WTC11 (cell line): ENCODE results near the gene GPAT3. TPM values are rescaled to one million over a fixed set of nuclear protein-coding genes. Genes with fewer than 3 reads are reported as not detected.

Experiments
- ATAC-seq: fragments of 200-7000 bp; cut with Tn5 transposase; 2 replicates; pipeline ENCODE4 v1.10.0; 2021; ENCODE audit warnings: mild to moderate bottlenecking, moderate library complexity
- CTCF ChIA-PET: fragments of 300-600 bp; sonication (Branson Sonifier 250); formaldehyde crosslinking; loops from one replicate; lab custom pipeline; 2021; ENCODE audit warnings: antibody characterized with exemption; lab: Charles Lee
- POLR2A ChIA-PET: fragments of 350-600 bp; sonication (Branson Sonifier 250); formaldehyde crosslinking; loops from one replicate; lab custom pipeline; 2021; ENCODE audit warnings: antibody characterized with exemption; lab: Charles Lee
- DNase-seq: peaks from one replicate; pipeline ENCODE4 v3.0.0; 2021; ENCODE audit warnings: low spot score
- H3K27ac Mint-ChIP-seq: 2 replicates; pipeline ENCODE4 v1.8.0; 2021; ENCODE audit warnings: mixed read lengths
- H3K27me3 Mint-ChIP-seq: 2 replicates; pipeline ENCODE4 v1.8.0; 2021; ENCODE audit warnings: low read depth, mild to moderate bottlenecking, moderate library complexity, mixed read lengths
- H3K36me3 Mint-ChIP-seq: 2 replicates; pipeline ENCODE4 v1.8.0; 2021; ENCODE audit warnings: mixed read lengths
- H3K4me1 Mint-ChIP-seq: 2 replicates; pipeline ENCODE4 v1.8.0; 2022; ENCODE audit warnings: mixed read lengths
- H3K4me3 Mint-ChIP-seq: 2 replicates; pipeline ENCODE4 v1.8.0; 2021; ENCODE audit warnings: mild to moderate bottlenecking, moderate library complexity, mixed read lengths
- H3K9me3 Mint-ChIP-seq: 2 replicates; pipeline ENCODE4 v1.8.0; 2021; ENCODE audit warnings: mixed read lengths
- CREB1 ChIP-seq: sonication (generic); formaldehyde crosslinking; IDR thresholded peaks from 2 replicates; pipeline ENCODE4 v1.8.0; 2023; ENCODE audit warnings: mild to moderate bottlenecking, missing genetic modification reagents
- CREM ChIP-seq: sonication (generic); formaldehyde crosslinking; IDR thresholded peaks from 2 replicates; pipeline ENCODE4 v1.8.1; 2022; ENCODE audit warnings: mild to moderate bottlenecking, missing genetic modification reagents, moderate library complexity
- ESRRA ChIP-seq: sonication (generic); formaldehyde crosslinking; IDR thresholded peaks from 2 replicates; pipeline ENCODE4 v1.8.1; 2022; ENCODE audit warnings: mild to moderate bottlenecking, missing genetic modification reagents, borderline replicate concordance
- FOXJ3 ChIP-seq: sonication (generic); formaldehyde crosslinking; IDR thresholded peaks from 2 replicates; pipeline ENCODE4 v1.9.0; 2021; ENCODE audit warnings: missing genetic modification reagents, mild to moderate bottlenecking, borderline replicate concordance
- GABPB1 ChIP-seq: sonication (generic); formaldehyde crosslinking; IDR thresholded peaks from 2 replicates; pipeline ENCODE4 v1.8.1; 2023; ENCODE audit warnings: mild to moderate bottlenecking, missing genetic modification reagents
- JUN ChIP-seq: sonication (generic); formaldehyde crosslinking; IDR thresholded peaks from 2 replicates; pipeline ENCODE4 v1.8.0; 2023; ENCODE audit warnings: mild to moderate bottlenecking, missing genetic modification reagents
- MXD4 ChIP-seq: fragments of 250-450 bp; sonication (Bioruptor Pico); IDR thresholded peaks from 2 replicates; pipeline ENCODE4 v1.8.0; 2021; ENCODE audit warnings: mild to moderate bottlenecking, moderate library complexity, borderline replicate concordance
- NFE2L1 ChIP-seq: sonication (generic); formaldehyde crosslinking; IDR thresholded peaks from 2 replicates; pipeline ENCODE4 v1.8.1; 2023; ENCODE audit warnings: missing genetic modification reagents
- NR1H2 ChIP-seq: sonication (generic); formaldehyde crosslinking; IDR thresholded peaks from 2 replicates; pipeline ENCODE4 v1.9.0; 2021; ENCODE audit warnings: mild to moderate bottlenecking, moderate library complexity, missing genetic modification reagents
- PRRX2 ChIP-seq: fragments of 250-450 bp; sonication (Bioruptor Pico); IDR thresholded peaks from 2 replicates; pipeline ENCODE4 v1.8.0; 2021; ENCODE audit warnings: mild to moderate bottlenecking
- SOX15 ChIP-seq: fragments of 250-450 bp; sonication (Bioruptor Pico); IDR thresholded peaks from 2 replicates; pipeline ENCODE4 v1.9.0; 2021; ENCODE audit warnings: mild to moderate bottlenecking
- SP1 ChIP-seq: sonication (generic); formaldehyde crosslinking; conservative IDR thresholded peaks from 2 replicates; pipeline ENCODE4 v1.8.1; 2022; ENCODE audit warnings: missing genetic modification reagents
- TCF7 ChIP-seq: sonication (generic); formaldehyde crosslinking; IDR thresholded peaks from 2 replicates; pipeline ENCODE4 v1.8.0; 2022; ENCODE audit warnings: mild to moderate bottlenecking, low read depth, missing genetic modification reagents, moderate library complexity
- TEAD4 ChIP-seq: sonication (generic); formaldehyde crosslinking; IDR thresholded peaks from 2 replicates; pipeline ENCODE4 v1.8.0; 2022; ENCODE audit warnings: mild to moderate bottlenecking, missing genetic modification reagents
- ZNF219 ChIP-seq: sonication (generic); formaldehyde crosslinking; IDR thresholded peaks from 2 replicates; pipeline ENCODE4 v1.8.0; 2023; ENCODE audit warnings: missing genetic modification reagents, mild to moderate bottlenecking, borderline replicate concordance
- ZNF232 ChIP-seq: sonication (generic); formaldehyde crosslinking; IDR thresholded peaks from 2 replicates; pipeline ENCODE4 v1.8.0; 2022; ENCODE audit warnings: mild to moderate bottlenecking, missing genetic modification reagents
- total RNA-seq: library from RNA; stranded (reverse); gene quantifications from 3 replicates; pipeline ENCODE4 v1.2.3, GENCODE V29; 2021
- TF ChIP-seq, protein P1 (sequence below): sonication (generic); formaldehyde crosslinking; IDR thresholded peaks from 2 replicates; pipeline ENCODE4 v1.8.0; 2022; ENCODE audit warnings: mild to moderate bottlenecking, missing genetic modification reagents
- TF ChIP-seq, protein P2 (sequence below): sonication (generic); formaldehyde crosslinking; IDR thresholded peaks from 2 replicates; pipeline ENCODE4 v1.8.0; 2022; ENCODE audit warnings: mild to moderate bottlenecking, missing genetic modification reagents
- TF ChIP-seq, protein P3 (sequence below): sonication (generic); formaldehyde crosslinking; IDR thresholded peaks from 2 replicates; pipeline ENCODE4 v1.8.0; 2023; ENCODE audit warnings: mild to moderate bottlenecking, missing genetic modification reagents
- TF ChIP-seq, protein P4 (sequence below): sonication (generic); formaldehyde crosslinking; IDR thresholded peaks from 2 replicates; pipeline ENCODE4 v1.8.1; 2023; ENCODE audit warnings: mild to moderate bottlenecking, missing genetic modification reagents
- TF ChIP-seq, protein P5 (sequence below): fragments of 250-450 bp; sonication (Bioruptor Pico); IDR thresholded peaks from 2 replicates; pipeline ENCODE4 v1.9.0; 2021; ENCODE audit warnings: mild to moderate bottlenecking

The GPAT3 gene
- total RNA-seq, 1 experiment from 2014 or later = 1.3 TPM

DNA sequence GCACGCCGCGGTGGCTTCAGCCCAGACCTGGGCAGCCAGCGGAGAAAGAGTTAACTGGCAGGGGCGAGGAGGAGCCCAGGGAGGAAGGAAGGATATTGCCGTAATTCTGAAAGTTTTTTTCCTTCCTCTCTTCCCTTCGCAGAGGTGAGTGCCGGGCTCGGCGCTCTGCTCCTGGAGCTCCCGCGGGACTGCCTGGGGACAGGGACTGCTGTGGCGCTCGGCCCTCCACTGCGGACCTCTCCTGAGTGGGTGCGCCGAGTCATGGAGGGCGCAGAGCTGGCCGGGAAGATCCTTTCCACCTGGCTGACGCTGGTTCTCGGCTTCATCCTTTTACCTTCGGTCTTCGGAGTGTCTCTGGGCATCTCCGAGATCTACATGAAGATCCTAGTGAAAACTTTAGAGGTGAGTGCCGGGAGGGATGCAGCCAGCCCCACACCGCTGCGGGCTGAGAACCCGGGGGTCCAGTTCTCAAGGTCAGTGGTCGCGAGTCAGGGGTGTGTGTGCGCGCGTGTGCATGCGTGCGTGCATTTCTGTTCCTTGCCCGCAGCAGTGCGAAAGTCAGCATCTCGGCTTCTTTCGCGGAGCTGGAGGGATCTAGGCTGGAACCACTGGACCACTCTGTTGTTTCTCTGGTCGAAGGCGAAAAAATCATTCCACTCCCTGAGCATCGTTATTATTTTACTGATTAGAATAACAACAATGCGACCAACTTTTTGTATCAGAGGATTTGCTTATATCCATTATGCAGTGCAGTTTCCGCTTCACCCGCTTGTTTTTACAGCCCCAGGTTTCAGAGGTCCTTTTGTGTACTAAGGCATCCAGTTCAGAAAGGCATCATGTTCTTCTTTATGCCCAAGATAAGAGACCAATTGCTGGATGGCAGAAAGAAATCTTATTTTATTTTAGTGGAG lies 709 bp downstream of the GPAT3 start (continued):
- no peak for TF ChIP-seq ZNF232
- TF ChIP-seq ZNF219 (CRISPR knock-in tag) = no peak
- no peak for TF ChIP-seq NR1H2
- TF ChIP-seq ESRRA (CRISPR knock-in tag) = no peak
- TF ChIP-seq, protein P1, sequence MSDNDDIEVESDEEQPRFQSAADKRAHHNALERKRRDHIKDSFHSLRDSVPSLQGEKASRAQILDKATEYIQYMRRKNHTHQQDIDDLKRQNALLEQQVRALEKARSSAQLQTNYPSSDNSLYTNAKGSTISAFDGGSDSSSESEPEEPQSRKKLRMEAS = 0 out of 2 replicates have a peak, but pooled peaks have one; percentile 18
- TF ChIP-seq MXD4 (CRISPR knock-in tag) = no peak
- TF ChIP-seq, protein P2, sequence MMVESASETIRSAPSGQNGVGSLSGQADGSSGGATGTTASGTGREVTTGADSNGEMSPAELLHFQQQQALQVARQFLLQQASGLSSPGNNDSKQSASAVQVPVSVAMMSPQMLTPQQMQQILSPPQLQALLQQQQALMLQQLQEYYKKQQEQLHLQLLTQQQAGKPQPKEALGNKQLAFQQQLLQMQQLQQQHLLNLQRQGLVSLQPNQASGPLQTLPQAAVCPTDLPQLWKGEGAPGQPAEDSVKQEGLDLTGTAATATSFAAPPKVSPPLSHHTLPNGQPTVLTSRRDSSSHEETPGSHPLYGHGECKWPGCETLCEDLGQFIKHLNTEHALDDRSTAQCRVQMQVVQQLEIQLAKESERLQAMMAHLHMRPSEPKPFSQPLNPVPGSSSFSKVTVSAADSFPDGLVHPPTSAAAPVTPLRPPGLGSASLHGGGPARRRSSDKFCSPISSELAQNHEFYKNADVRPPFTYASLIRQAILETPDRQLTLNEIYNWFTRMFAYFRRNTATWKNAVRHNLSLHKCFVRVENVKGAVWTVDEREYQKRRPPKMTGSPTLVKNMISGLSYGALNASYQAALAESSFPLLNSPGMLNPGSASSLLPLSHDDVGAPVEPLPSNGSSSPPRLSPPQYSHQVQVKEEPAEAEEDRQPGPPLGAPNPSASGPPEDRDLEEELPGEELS (CRISPR knock-in tag) = no peak
- TF ChIP-seq, all 79 proteins: peak for 3

DNA sequence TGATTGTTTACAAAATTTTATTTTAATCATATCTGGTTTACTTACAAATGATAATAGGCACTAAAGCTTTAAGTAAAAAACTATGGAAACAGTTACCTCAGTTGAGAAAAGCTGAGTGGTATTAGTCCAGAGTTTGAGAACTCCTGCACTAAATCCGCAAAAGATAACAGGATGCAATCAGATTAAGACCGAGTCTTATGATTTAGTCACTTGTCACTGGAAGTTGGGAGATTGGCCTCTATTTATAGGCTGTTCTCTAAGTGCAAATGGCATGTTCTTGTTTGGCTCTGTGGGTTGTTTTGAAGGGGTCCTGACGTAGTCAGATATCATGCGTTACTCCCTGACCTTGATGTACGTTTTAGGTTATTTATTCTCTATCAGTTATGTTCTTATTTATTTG lies 6.3 kb downstream of the GPAT3 start:
- POLR2A ChIA-PET = no interaction called here
- no peak for DNase-seq
- no peaks in the 10 kb centered on the region for H3K36me3 Mint-ChIP-seq
- TF ChIP-seq, protein P3, sequence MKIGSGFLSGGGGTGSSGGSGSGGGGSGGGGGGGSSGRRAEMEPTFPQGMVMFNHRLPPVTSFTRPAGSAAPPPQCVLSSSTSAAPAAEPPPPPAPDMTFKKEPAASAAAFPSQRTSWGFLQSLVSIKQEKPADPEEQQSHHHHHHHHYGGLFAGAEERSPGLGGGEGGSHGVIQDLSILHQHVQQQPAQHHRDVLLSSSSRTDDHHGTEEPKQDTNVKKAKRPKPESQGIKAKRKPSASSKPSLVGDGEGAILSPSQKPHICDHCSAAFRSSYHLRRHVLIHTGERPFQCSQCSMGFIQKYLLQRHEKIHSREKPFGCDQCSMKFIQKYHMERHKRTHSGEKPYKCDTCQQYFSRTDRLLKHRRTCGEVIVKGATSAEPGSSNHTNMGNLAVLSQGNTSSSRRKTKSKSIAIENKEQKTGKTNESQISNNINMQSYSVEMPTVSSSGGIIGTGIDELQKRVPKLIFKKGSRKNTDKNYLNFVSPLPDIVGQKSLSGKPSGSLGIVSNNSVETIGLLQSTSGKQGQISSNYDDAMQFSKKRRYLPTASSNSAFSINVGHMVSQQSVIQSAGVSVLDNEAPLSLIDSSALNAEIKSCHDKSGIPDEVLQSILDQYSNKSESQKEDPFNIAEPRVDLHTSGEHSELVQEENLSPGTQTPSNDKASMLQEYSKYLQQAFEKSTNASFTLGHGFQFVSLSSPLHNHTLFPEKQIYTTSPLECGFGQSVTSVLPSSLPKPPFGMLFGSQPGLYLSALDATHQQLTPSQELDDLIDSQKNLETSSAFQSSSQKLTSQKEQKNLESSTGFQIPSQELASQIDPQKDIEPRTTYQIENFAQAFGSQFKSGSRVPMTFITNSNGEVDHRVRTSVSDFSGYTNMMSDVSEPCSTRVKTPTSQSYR (CRISPR knock-in tag) = no peak
- TF ChIP-seq NFE2L1 (CRISPR knock-in tag) (no peak), TEAD4 (CRISPR knock-in tag) (no peak), CREM (CRISPR knock-in tag) (no peak), SOX15 (CRISPR knock-in tag) (no peak), SP1 (CRISPR knock-in tag) (no peak), PRRX2 (CRISPR knock-in tag) (no peak), FOXJ3 (CRISPR knock-in tag) (no peak), TCF7 (CRISPR knock-in tag) (no peak), JUN (CRISPR knock-in tag) (no peak), CREB1 (CRISPR knock-in tag) (no peak), GABPB1 (CRISPR knock-in tag) (no peak)
- TF ChIP-seq, protein P4, sequence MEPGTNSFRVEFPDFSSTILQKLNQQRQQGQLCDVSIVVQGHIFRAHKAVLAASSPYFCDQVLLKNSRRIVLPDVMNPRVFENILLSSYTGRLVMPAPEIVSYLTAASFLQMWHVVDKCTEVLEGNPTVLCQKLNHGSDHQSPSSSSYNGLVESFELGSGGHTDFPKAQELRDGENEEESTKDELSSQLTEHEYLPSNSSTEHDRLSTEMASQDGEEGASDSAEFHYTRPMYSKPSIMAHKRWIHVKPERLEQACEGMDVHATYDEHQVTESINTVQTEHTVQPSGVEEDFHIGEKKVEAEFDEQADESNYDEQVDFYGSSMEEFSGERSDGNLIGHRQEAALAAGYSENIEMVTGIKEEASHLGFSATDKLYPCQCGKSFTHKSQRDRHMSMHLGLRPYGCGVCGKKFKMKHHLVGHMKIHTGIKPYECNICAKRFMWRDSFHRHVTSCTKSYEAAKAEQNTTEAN = no peak
- TF ChIP-seq, protein P5, sequence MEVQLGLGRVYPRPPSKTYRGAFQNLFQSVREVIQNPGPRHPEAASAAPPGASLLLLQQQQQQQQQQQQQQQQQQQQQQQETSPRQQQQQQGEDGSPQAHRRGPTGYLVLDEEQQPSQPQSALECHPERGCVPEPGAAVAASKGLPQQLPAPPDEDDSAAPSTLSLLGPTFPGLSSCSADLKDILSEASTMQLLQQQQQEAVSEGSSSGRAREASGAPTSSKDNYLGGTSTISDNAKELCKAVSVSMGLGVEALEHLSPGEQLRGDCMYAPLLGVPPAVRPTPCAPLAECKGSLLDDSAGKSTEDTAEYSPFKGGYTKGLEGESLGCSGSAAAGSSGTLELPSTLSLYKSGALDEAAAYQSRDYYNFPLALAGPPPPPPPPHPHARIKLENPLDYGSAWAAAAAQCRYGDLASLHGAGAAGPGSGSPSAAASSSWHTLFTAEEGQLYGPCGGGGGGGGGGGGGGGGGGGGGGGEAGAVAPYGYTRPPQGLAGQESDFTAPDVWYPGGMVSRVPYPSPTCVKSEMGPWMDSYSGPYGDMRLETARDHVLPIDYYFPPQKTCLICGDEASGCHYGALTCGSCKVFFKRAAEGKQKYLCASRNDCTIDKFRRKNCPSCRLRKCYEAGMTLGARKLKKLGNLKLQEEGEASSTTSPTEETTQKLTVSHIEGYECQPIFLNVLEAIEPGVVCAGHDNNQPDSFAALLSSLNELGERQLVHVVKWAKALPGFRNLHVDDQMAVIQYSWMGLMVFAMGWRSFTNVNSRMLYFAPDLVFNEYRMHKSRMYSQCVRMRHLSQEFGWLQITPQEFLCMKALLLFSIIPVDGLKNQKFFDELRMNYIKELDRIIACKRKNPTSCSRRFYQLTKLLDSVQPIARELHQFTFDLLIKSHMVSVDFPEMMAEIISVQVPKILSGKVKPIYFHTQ = no peak
- TF ChIP-seq, all 79 proteins: peak for 0
- Mint-ChIP-seq H3K27ac (no peak overlapping the region), H3K27me3 (peaks cover 27% of the 10 kb centered on the region), H3K4me1 (no peaks in the 10 kb centered on the region), H3K4me3 (no peak overlapping the region), H3K9me3 (no peaks in the 10 kb centered on the region)
- CTCF ChIA-PET = no interaction called here
- no peak for ATAC-seq
